WTC11 (cell line): Measurements from ENCODE around the gene ITPKC.

ENCODE experiments used
- CBFB ChIP-seq: sonication (generic); formaldehyde crosslinking; IDR thresholded peaks from 2 replicates; pipeline ENCODE4 v1.8.1; 2022; ENCODE audit warnings: mild to moderate bottlenecking, low read depth, missing genetic modification reagents
- NFYB ChIP-seq: sonication (generic); formaldehyde crosslinking; conservative IDR thresholded peaks from 2 replicates; pipeline ENCODE4 v1.8.0; 2022; ENCODE audit warnings: low read depth, missing genetic modification reagents
- NR2C2 ChIP-seq: sonication (generic); formaldehyde crosslinking; IDR thresholded peaks from 2 replicates; pipeline ENCODE4 v1.8.0; 2022; ENCODE audit warnings: mild to moderate bottlenecking, missing genetic modification reagents
- TCF7 ChIP-seq: sonication (generic); formaldehyde crosslinking; IDR thresholded peaks from 2 replicates; pipeline ENCODE4 v1.8.0; 2022; ENCODE audit warnings: mild to moderate bottlenecking, low read depth, missing genetic modification reagents, moderate library complexity
- ZNF263 ChIP-seq: sonication (generic); formaldehyde crosslinking; IDR thresholded peaks from 2 replicates; pipeline ENCODE4 v1.8.1; 2022; ENCODE audit warnings: low read depth, mild to moderate bottlenecking, moderate library complexity, missing genetic modification reagents
- ZNF317 ChIP-seq: sonication (generic); formaldehyde crosslinking; IDR thresholded peaks from 2 replicates; pipeline ENCODE4 v1.8.1; 2023; ENCODE audit warnings: low read depth, mild to moderate bottlenecking, moderate library complexity, missing genetic modification reagents, borderline replicate concordance
- ZNF416 ChIP-seq: fragments of 250-450 bp; sonication (Bioruptor Pico); IDR thresholded peaks from 2 replicates; pipeline ENCODE4 v1.9.0; 2021; ENCODE audit warnings: mild to moderate bottlenecking, inconsistent platforms
- TF ChIP-seq, protein P1 (sequence below): fragments of 200-600 bp; IDR thresholded peaks from 2 replicates; pipeline ENCODE4 v1.8.0; 2022; ENCODE audit warnings: antibody characterized with exemption
- TF ChIP-seq, protein P2 (sequence below): sonication (generic); formaldehyde crosslinking; conservative IDR thresholded peaks from 2 replicates; pipeline ENCODE4 v1.8.1; 2022; ENCODE audit warnings: mild to moderate bottlenecking, missing genetic modification reagents
- TF ChIP-seq, protein P3 (sequence below): fragments of 250-450 bp; sonication (Bioruptor Pico); IDR thresholded peaks from 2 replicates; pipeline ENCODE4 v1.9.0; 2021; ENCODE audit warnings: mild to moderate bottlenecking, borderline replicate concordance
- TF ChIP-seq, protein P4 (sequence below): sonication (generic); formaldehyde crosslinking; IDR thresholded peaks from 2 replicates; pipeline ENCODE4 v1.8.1; 2023; ENCODE audit warnings: mild to moderate bottlenecking, missing genetic modification reagents, moderate library complexity
- TF ChIP-seq, protein P5 (sequence below): sonication (generic); formaldehyde crosslinking; IDR thresholded peaks from 2 replicates; pipeline ENCODE4 v1.8.0; 2022; ENCODE audit warnings: mild to moderate bottlenecking, missing genetic modification reagents
- TF ChIP-seq, protein P6 (sequence below): sonication (generic); formaldehyde crosslinking; IDR thresholded peaks from 2 replicates; pipeline ENCODE4 v1.8.1; 2023; ENCODE audit warnings: mild to moderate bottlenecking, missing genetic modification reagents, borderline replicate concordance

DNA sequence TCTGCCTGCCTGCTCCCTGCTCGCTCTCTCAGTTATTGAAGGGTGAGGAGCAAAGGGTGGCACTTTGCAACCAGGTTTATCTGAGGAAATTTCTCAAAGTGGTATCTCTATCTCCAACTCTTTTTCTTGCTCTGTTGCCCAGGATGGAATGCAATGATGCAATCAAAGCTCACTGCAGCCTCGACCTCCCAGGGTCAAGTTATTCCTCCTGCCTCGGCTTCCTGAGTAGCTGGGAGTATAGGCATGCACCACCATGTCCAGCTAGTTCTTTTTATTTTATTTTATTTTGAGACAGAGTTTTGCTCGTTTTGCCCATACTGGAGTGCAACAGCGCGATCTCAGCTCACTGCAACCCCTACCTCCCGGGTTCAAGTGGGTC lies 28.5 kb downstream of the ITPKC start:
- TF ChIP-seq, protein P1, sequence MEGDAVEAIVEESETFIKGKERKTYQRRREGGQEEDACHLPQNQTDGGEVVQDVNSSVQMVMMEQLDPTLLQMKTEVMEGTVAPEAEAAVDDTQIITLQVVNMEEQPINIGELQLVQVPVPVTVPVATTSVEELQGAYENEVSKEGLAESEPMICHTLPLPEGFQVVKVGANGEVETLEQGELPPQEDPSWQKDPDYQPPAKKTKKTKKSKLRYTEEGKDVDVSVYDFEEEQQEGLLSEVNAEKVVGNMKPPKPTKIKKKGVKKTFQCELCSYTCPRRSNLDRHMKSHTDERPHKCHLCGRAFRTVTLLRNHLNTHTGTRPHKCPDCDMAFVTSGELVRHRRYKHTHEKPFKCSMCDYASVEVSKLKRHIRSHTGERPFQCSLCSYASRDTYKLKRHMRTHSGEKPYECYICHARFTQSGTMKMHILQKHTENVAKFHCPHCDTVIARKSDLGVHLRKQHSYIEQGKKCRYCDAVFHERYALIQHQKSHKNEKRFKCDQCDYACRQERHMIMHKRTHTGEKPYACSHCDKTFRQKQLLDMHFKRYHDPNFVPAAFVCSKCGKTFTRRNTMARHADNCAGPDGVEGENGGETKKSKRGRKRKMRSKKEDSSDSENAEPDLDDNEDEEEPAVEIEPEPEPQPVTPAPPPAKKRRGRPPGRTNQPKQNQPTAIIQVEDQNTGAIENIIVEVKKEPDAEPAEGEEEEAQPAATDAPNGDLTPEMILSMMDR: no peak
- TF ChIP-seq TCF7 (CRISPR knock-in tag): no peak
- TF ChIP-seq, protein P2, sequence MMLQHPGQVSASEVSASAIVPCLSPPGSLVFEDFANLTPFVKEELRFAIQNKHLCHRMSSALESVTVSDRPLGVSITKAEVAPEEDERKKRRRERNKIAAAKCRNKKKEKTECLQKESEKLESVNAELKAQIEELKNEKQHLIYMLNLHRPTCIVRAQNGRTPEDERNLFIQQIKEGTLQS (CRISPR knock-in tag): no peak; the same call in 1 of the 2 replicates
- no peak for TF ChIP-seq ZNF416
- TF ChIP-seq, protein P3, sequence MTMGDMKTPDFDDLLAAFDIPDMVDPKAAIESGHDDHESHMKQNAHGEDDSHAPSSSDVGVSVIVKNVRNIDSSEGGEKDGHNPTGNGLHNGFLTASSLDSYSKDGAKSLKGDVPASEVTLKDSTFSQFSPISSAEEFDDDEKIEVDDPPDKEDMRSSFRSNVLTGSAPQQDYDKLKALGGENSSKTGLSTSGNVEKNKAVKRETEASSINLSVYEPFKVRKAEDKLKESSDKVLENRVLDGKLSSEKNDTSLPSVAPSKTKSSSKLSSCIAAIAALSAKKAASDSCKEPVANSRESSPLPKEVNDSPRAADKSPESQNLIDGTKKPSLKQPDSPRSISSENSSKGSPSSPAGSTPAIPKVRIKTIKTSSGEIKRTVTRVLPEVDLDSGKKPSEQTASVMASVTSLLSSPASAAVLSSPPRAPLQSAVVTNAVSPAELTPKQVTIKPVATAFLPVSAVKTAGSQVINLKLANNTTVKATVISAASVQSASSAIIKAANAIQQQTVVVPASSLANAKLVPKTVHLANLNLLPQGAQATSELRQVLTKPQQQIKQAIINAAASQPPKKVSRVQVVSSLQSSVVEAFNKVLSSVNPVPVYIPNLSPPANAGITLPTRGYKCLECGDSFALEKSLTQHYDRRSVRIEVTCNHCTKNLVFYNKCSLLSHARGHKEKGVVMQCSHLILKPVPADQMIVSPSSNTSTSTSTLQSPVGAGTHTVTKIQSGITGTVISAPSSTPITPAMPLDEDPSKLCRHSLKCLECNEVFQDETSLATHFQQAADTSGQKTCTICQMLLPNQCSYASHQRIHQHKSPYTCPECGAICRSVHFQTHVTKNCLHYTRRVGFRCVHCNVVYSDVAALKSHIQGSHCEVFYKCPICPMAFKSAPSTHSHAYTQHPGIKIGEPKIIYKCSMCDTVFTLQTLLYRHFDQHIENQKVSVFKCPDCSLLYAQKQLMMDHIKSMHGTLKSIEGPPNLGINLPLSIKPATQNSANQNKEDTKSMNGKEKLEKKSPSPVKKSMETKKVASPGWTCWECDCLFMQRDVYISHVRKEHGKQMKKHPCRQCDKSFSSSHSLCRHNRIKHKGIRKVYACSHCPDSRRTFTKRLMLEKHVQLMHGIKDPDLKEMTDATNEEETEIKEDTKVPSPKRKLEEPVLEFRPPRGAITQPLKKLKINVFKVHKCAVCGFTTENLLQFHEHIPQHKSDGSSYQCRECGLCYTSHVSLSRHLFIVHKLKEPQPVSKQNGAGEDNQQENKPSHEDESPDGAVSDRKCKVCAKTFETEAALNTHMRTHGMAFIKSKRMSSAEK (CRISPR knock-in tag): no peak
- TF ChIP-seq, protein P4, sequence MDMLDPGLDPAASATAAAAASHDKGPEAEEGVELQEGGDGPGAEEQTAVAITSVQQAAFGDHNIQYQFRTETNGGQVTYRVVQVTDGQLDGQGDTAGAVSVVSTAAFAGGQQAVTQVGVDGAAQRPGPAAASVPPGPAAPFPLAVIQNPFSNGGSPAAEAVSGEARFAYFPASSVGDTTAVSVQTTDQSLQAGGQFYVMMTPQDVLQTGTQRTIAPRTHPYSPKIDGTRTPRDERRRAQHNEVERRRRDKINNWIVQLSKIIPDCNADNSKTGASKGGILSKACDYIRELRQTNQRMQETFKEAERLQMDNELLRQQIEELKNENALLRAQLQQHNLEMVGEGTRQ (CRISPR knock-in tag): no peak
- TF ChIP-seq, protein P5, sequence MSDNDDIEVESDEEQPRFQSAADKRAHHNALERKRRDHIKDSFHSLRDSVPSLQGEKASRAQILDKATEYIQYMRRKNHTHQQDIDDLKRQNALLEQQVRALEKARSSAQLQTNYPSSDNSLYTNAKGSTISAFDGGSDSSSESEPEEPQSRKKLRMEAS (CRISPR knock-in tag): no peak
- no peak for TF ChIP-seq NR2C2 (CRISPR knock-in tag)
- TF ChIP-seq NFYB (CRISPR knock-in tag): no peak
- no peak for TF ChIP-seq ZNF263 (CRISPR knock-in tag)
- TF ChIP-seq CBFB (CRISPR knock-in tag): no peak
- no peak for TF ChIP-seq ZNF317 (CRISPR knock-in tag)
- TF ChIP-seq, protein P6, sequence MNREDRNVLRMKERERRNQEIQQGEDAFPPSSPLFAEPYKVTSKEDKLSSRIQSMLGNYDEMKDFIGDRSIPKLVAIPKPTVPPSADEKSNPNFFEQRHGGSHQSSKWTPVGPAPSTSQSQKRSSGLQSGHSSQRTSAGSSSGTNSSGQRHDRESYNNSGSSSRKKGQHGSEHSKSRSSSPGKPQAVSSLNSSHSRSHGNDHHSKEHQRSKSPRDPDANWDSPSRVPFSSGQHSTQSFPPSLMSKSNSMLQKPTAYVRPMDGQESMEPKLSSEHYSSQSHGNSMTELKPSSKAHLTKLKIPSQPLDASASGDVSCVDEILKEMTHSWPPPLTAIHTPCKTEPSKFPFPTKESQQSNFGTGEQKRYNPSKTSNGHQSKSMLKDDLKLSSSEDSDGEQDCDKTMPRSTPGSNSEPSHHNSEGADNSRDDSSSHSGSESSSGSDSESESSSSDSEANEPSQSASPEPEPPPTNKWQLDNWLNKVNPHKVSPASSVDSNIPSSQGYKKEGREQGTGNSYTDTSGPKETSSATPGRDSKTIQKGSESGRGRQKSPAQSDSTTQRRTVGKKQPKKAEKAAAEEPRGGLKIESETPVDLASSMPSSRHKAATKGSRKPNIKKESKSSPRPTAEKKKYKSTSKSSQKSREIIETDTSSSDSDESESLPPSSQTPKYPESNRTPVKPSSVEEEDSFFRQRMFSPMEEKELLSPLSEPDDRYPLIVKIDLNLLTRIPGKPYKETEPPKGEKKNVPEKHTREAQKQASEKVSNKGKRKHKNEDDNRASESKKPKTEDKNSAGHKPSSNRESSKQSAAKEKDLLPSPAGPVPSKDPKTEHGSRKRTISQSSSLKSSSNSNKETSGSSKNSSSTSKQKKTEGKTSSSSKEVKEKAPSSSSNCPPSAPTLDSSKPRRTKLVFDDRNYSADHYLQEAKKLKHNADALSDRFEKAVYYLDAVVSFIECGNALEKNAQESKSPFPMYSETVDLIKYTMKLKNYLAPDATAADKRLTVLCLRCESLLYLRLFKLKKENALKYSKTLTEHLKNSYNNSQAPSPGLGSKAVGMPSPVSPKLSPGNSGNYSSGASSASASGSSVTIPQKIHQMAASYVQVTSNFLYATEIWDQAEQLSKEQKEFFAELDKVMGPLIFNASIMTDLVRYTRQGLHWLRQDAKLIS (CRISPR knock-in tag): no peak
